ENCODE data around the gene STRIP1.

- TF ChIP-seq POLR2A (IDR thresholded peaks at IDR 0.05), result no peak
- TF ChIP-seq CTCF (IDR thresholded peaks at IDR 0.05 in 8 of 11, conservative IDR thresholded peaks at IDR 0.05 in 3 of 11), result no peak
Measured at GRCh38 chr1:110082477-110082876, 48.1 kb downstream of the STRIP1 start.
